ENCODE data around the gene CLSTN2.

GRCh38 chr3:140375002-140375401 is 440.0 kb downstream of the CLSTN2 start:
- TF ChIP-seq SUZ12 (IDR thresholded peaks at IDR 0.05) = no peak
- TF ChIP-seq BHLHE40 (IDR thresholded peaks at IDR 0.05; ENCODE audit: borderline replicate concordance) = no peak
- TF ChIP-seq FOXA1 (IDR thresholded peaks at IDR 0.05) = no peak
- TF ChIP-seq LEF1 (IDR thresholded peaks at IDR 0.05; ENCODE audit: borderline replicate concordance) = no peak
- no peak for TF ChIP-seq FOXM1 (IDR thresholded peaks at IDR 0.05; ENCODE audit: borderline replicate concordance)
- TF ChIP-seq SP1 (IDR thresholded peaks at IDR 0.05) = no peak
- no peak for TF ChIP-seq CTBP1 (IDR thresholded peaks at IDR 0.05; ENCODE audit: borderline replicate concordance)
- TF ChIP-seq HDGF (IDR thresholded peaks at IDR 0.05; ENCODE audit: borderline replicate concordance) = no peak
- TF ChIP-seq ELF4 (IDR thresholded peaks at IDR 0.05) = no peak
- no peak for TF ChIP-seq TARDBP (IDR thresholded peaks at IDR 0.05)

Measured in HEK293T (cell line).